Measurements from ENCODE around the gene PRKD1. TPM values are rescaled to one million over a fixed set of nuclear protein-coding genes. Genes with fewer than 3 reads are reported as not detected.
A peak's percentile ranks its signal among the peaks of the same experiment; 100 is the strongest.

The PRKD1 gene
- total RNA-seq, 1 experiment from 2014 or later = 4.7 TPM

- no peak for DNase-seq (ENCODE audit: low spot score)
These were observed 254.8 kb downstream of the PRKD1 start for GRCh38 chr14:29672831-29673230.

DNA sequence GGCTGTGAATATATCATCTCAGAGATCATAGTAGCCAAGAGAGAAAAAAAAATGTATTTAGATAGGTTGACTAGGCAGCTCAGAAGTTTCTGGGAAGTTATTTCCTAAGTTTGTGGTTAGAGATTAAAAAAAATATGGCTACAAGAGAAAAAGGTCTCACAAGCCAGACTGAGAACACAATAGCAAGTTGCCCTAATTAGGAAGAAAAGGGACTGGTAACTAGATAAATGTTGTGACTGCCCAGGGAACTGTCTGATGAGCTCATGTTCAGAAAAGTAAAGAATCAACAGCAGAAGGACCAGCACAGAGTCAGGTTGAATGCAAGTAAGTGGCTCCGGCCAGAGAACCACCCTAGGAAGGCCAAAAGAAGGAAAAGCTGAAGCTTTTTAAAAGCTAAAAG, 256.6 kb downstream of the PRKD1 start:
- peak; percentile 8 for DNase-seq (ENCODE audit: low spot score)

- peak; percentile 0 for DNase-seq (ENCODE audit: low spot score)
These were observed 259.4 kb downstream of the PRKD1 start for GRCh38 chr14:29668201-29668600.

GRCh38 chr14:29664515-29664914, 263.1 kb downstream of the PRKD1 start:
- no peak for DNase-seq (ENCODE audit: low spot score)

DNA sequence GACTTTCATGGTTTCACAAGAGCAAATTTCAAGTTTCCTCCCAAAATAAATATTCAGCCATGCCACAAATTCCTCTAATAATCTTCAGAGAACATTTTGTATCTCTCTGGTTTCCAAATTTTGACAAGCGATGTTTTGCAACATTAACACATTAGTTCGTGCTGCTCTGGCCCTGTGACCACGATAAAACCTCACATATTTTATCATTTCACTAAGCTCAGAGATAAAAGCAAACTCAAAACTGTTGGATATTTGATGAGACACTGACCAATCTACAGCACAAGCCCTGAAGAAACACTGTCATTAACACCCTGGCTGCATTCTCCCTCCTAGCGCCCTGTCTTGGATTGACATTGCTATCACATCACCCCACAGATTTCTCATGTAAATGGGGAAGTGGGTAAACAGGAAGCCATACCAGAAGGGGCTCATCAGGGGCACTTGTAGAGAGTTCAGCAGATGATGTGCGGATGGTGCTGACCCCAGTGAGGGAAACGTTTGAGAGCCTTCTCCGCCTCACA, 264.3 kb downstream of the PRKD1 start:
- DNase-seq (ENCODE audit: low spot score) = no peak

GRCh38 chr14:29654901-29655550, 272.6 kb downstream of the PRKD1 start:
- no peak for DNase-seq (ENCODE audit: low spot score)

DNA sequence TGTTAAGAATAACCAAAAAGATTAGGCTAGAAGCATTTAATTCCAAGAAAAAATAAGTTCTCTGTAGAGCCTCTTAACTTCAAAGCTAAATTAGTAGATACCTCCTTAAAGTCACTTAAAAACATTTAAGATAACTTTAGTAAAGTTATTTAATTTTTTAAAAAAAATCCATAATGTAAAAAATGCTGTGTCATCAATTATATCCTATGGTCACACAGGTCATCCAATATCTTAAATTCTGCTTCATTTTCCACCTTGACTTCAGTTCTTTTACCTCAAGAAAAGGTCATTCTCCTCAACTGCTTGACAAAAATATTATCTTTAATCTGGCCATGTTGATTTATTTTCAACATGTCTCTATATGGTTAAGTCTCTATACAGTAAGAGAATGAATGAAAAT, 274.3 kb downstream of the PRKD1 start:
- DNase-seq (ENCODE audit: low spot score) = no peak

GRCh38 chr14:29652571-29652970, 275.1 kb downstream of the PRKD1 start:
- no peak for DNase-seq (ENCODE audit: low spot score)

DNA sequence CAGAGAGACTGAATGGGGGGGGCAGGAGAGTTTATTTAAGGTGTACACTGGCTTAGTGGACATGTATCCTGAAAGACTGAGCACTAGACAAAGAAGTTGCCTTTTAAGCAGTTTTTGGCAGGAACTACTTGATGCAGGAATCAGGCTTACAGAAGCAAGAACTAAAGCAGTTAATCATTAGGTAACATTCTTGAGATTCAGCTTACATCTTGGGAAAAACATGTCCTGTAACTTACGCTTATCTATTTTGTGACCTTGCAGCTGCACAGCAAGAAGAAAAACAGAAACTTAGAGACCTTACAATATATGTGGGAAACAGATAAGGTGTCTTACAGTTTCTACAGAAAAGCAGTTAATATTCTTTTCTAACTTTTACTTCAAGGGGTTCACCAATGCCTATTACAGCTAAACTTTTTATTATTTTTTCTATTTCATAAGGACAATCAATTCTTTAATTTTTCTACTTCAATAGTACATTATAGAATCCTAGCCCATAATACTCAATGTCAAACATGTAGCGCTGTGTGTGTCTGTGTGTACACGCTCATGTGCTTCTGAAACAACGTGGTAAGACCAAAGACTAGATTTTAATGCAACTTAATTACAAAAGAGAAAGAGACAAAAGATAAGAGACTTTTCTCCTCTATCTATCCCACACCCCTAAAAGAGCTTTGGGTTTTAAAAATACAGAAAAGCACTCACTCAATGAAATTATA, 276.9 kb downstream of the PRKD1 start:
- DNase-seq (ENCODE audit: low spot score) = no peak

DNA sequence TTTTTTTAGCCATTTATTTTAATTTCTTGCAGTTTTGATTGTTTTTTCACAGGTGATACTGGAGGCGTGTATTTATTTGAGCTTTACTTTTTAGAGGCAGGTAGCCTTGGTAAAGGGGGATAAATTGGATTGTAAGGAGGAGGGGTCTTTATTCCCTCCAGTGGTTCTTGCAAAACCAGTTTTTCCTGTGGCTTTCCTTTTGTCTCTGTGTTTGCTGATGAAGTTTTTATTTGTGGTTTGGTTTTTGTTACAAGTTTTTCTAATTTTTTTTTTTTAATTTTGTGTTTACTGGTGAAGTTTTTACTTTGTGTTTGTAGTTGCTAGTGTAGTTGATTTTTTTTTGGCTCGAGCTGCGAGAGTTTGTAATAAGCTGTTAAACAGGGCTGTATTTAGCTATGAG, 278.5 kb downstream of the PRKD1 start:
- no peak for DNase-seq (ENCODE audit: low spot score)

- DNase-seq (ENCODE audit: low spot score) = no peak
These were observed 279.6 kb downstream of the PRKD1 start for GRCh38 chr14:29648045-29648444.

GRCh38 chr14:29645117-29645516, 282.5 kb downstream of the PRKD1 start:
- DNase-seq (ENCODE audit: low spot score) = no peak

GRCh38 chr14:29643433-29644211, 284.0 kb downstream of the PRKD1 start:
- DNase-seq (ENCODE audit: low spot score) = no peak

GRCh38 chr14:29637411-29637810, 290.2 kb downstream of the PRKD1 start:
- no peak for DNase-seq (ENCODE audit: low spot score)

DNA sequence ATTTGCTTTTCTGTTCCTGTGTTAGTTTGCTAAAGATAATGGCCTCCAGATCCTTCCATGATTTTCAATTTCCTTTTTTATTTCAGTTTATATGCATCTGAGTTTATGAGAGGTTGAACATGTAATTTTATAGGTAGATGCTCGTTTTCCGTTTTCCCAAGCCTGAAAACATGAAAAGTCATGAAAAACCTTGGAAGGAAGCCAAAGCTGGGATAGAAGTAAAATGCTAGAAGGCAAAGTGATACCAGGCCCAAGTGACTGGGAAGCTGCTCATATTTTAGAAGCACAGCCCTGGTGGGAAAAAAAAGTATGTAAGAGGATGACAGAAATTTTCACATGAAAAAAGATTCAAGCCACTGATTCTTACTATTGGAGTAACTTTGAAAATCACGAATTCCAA, 290.8 kb downstream of the PRKD1 start:
- DNase-seq (ENCODE audit: low spot score) = no peak

DNA sequence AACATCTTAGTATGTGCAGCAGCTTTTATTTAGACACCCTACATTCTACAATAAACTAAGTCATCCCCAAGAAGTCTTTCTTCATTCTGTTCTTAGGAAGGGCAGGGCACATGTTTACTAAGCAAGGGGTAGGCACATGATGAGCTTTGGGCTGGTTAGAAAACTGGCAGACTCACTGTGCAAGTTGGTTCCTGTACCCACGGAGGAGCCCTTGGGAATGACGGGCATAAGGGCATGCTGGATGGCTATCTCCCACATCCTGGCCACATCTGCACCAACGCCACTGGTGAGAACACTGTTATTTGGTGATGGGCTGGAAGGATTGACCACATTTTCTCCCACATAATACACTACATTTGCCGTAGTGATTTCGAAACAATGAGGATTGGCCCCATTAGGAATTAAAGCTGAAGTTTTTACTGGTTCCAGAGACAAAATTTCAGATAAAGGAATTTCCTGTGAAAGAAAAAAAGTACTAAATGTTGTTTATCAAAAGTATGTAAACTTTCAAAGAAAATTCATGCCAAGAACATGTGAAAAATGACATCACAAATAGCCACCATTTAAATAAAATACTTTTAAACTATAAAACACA, 297.0 kb downstream of the PRKD1 start:
- no peak for DNase-seq (ENCODE audit: low spot score)

DNA sequence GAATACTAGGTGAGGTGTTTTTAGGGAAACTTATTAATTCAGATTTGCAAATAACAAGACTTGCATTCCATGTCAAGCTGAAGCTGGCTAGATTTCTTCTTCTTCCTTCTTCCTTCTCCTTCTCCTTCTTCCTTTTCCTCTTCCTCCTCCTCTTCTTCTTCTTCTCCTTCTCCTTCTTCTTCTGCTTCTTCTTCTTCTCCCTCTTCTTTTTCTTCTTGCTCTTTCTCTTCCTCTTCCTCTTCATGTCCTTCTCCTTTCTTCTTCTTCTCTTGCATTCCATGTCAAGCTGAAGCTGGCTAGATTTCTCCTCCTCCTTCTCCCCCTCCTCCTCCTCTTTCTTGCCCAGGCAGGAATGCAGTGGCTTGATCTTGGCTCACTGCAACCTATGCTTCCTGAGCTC, 297.8 kb downstream of the PRKD1 start:
- DNase-seq (ENCODE audit: low spot score) = no peak

DNA sequence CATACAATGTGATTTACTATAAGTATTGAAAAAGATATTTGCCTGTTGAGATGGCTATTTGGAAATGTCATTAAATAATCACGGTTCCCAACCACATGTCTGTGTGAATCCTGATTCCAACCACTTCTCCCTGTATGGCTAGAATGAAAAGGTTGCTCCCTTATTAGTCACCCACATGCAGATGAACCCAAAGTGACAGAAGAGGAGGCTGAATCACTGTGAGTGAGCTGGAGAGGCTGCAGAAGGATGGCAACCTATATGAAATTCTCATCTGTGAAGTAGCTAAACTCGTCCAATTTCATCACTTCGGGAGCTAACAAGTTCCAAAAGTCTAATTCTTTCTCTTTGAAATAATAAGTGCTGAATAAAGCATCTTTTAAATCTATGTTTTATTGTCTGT, 300.5 kb downstream of the PRKD1 start:
- DNase-seq (ENCODE audit: low spot score) = no peak

GRCh38 chr14:29618323-29619067, 309.2 kb downstream of the PRKD1 start:
- no peak for DNase-seq (ENCODE audit: low spot score)

DNA sequence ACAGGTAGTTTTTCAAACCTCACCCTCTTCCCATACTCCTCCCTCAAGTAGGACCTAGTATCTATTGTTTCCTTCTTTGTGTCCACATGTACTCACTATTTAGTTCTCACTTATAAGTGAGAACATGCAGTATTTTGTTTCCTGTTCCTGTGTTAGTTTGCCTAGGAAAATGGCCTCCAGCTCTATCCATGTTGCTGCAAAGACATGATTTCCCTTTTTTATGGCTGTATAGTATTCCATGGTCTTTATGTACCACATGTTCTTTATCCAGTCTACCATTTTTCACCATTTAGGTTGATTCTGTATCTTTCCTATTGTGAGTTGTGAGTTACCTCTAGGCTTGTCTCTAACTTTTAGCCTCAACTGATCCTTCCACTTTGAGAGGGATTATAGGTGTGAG, 310.7 kb downstream of the PRKD1 start:
- no peak for DNase-seq (ENCODE audit: low spot score)

DNA sequence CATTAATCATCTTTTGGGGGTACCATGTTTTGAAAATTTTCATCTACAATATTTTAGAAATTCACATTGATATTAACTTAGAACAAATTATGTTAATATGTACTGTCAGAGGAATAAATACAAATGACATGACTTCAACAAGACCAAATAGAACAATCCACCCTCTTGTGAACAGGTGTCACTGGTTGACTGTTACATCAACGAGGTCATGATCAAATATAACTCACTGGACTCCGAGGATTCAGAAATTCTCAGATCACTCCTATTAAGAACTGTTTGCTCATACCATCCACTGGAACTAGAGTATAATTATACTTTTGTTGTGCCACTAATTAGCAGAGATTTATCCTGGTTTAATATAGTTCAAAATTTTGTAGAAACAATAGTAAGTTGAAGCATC, 318.8 kb downstream of the PRKD1 start:
- DNase-seq (ENCODE audit: low spot score) = no peak

DNA sequence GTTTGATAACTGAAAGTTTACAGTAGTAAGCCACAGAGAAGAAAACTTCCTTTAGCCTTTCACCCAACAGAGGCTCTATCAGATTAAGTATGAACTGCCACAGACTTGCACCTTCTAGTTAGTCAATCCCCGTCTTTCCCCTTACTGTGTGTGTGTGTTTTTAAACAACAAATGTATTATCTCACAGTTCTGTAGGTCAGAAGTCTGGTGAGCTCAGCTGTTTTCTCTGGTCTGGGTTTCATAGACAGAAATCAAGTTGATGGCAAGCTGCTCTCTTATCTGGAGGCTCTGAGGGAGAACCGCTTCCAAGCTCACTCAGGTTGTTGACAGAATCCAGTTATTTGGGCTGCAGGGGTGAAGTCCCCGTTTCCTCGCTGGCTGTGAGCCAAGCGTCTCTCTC, 320.5 kb downstream of the PRKD1 start:
- no peak for DNase-seq (ENCODE audit: low spot score)

Data from A172 (cell line).